HG03439 (cell line): ENCODE measurements around the gene KLF11.

Source experiments
- ATAC-seq: cut with Tn5 transposase; IDR thresholded peaks from one replicate; pipeline ENCODE4 v1.9.1; 2021; ENCODE audit warnings: mild to moderate bottlenecking, moderate library complexity; ENCODE audit not compliant: unreplicated experiment

KLF11 gene

DNA sequence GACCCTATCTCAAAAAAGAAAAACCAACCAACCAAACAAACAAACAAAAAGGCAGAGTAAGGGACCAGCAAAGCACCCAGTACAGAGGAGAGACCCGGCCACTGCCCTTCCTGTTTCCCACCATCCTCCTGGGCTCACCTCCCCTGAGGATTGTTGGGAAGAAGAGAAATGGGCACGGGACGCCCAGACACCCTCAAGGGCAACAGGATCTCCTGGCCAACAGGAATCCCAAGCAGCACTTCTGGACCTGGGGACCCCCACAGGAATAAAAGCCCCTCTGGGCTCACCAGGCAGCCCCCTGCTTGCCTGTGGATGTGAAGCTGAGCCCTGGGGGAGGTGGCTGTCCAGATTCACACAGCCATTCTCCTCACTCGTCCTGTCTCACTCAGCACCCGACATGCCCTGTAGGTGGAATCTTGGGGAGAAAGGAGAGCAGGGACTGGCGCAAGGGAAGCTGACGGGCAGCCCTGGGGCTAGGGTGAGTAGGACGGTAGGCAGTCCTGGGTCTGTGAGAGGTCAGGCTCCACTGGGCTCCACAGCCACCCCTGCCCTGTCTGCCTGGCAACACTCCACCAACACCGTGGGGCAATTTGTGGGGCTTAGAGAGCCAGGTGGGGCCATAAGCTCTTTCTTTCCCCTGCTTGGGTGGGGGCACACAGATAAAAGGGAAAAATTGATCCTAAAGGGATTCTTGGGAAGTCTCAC lies 18.0 kb downstream of the KLF11 start:
- ATAC-seq: no peak

DNA sequence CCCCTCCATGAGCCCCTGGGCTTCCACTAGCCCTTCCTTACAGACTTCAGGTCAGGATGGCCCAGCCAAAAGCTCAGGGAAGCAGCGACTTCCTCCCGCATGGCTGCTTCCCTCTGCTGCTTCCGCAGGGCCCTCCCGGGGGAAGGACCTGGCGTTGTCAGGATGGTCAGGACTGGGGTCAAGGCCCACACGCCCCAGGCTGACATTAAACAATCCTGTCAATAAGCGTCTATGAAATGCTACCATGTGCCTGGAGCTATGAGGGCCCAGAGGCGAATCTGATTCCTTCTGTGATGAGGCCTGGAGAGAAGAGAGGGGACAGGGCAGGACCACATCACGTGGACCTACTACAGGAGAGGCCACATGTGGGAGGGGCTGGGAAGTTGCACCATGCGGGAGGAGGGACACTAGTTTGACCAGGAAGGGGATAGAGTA lies 19.6 kb downstream of the KLF11 start:
- no peak for ATAC-seq

DNA sequence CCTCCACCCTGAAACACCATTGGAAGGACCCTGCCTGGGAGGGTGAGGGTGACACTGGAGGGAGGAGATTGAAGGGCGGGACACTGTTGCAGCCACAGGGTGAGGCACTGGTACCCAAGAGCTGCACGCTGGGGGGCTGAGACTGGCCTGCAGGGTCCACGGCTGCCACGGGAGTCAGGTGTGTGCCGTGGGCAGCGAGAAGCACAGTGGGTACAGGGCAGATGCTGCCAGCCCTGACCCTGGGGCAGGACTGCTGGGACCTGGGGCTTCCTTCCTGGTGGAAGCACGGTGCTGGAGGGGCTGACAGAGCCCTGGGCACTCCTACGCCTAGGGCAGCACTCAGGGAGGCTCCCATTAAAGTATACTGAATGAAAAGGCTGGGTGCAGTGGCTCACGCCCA lies 20.2 kb downstream of the KLF11 start:
- ATAC-seq: no peak

DNA sequence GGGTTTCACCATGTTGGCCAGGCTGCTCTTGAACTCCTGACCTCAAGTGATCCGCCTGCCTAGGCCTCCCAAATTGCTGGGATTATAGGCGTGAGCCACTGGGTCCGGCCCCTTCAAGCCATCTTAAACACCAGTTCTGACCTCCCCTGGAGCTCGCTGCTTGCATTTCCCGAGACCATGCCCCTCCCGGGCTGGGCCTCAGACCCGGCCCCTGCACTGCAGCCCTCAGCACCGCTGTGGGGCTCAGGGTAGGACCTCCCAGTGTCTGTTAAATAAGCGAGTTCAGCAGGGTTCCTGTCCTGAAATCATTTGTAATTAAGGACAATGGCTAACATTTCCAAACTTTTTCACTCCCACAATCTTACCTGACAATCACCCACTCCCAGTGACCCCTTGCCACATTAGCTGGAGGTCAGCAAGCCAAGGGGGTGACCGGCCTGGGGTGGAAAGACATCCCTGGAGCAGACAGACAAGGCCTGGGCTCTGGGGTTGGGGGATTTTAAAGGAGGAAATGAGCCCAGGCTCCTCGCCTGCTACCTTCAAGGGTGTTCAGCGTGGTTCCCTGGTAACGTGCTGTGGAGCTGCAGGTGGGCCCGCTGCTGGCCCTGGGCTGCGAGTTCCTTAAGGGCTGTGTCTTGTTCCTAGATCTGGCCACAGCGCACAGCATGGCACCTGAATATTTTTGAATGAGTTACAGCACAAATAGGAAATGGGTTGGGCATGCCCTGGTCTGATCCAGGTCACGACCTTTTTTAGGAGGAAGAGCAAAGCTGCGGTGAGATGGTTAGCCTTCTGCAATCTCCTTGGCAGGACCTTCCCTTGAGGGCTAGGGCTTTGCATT lies 21.8 kb downstream of the KLF11 start:
- ATAC-seq: no peak

DNA sequence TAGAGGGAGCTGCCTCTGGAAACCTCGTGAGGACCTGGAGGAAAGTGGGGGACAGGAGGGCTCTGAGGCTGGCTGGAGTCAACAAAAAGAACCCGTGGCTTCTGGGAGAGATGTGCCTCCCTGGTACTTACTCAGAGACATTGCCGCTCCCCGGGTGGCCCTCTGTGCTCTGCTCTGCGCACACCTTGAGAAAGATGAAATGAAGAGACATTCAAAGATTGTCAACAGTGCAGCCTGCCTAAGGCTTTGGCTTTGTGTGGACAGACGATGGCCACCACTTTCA lies 22.4 kb downstream of the KLF11 start:
- ATAC-seq: no peak

DNA sequence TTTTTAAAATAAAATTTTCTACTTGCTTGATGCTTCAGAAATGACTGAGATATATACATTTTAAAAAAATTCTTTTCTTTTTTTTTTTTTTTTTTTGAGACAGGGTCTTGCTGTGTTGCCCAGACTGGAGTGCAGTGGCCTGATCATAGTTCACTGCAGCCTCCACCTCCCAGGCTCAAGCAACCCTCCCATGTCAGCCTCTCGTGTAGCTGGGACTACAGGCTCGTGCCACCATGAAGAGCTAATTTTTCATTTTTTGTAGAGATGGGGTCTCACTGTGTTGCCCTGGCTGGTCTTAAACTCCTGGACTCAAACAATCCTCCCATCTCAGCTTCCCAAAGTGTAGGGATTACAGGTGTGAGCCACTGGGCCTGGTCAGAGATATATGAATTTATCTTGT lies 24.0 kb downstream of the KLF11 start:
- no peak for ATAC-seq

DNA sequence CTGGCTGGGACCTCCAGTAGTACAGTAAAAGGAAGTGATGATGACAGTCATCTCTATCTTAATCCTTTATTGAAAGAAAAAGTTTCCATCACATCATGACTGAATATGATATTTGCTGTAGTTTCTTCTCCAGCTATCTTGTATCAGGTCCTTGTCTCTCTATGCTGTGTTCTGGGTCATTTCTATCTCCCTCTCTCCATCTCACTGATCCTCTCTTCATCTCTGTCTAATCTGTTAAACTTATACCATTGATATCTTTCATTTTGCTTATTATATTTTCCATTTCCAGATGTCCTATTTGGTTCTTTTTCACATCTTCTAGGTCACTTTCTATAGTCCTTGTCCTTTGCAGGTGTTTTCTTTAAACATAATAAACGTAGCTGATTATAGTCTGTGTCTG lies 24.5 kb downstream of the KLF11 start:
- ATAC-seq: no peak

DNA sequence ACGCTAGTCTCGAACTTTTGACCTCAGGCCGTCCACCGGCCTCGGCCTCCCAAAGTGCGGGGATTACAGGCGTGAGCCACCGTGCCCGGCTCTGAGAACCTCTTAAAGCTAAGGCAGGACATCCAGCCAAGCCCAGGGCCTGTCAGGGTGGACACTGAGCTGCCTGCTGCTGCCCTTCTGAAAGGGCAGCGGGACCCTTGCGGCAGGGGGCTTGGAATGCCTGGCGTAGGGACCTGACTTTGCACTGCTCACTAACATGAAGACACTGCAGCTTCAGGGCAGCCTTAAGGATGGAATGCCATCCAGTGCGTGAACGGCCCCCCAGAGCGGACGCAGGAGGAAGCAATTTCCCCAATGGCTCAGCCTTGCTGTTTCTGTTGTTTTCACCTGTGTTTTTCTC lies 27.8 kb downstream of the KLF11 start:
- no peak for ATAC-seq

DNA sequence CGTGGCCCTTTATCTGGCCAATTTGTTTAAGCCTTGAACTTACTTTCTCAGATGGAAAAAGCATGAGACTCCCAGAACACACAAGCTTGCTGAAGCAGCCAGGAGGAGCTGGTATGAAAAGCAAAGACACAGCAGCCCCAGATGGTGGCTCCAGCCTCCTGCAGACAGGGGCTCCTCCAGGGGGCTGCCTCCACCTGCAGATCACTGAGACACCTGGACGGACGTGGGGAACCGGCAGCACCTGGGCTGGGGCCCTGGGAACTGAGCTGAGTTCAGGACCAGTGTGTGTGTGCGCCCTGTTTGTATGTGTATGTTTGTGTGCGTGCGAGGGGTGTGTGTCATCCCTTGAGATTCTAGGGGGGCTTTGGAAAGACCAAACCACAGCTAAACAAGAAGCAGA lies 28.2 kb downstream of the KLF11 start:
- ATAC-seq: no peak

DNA sequence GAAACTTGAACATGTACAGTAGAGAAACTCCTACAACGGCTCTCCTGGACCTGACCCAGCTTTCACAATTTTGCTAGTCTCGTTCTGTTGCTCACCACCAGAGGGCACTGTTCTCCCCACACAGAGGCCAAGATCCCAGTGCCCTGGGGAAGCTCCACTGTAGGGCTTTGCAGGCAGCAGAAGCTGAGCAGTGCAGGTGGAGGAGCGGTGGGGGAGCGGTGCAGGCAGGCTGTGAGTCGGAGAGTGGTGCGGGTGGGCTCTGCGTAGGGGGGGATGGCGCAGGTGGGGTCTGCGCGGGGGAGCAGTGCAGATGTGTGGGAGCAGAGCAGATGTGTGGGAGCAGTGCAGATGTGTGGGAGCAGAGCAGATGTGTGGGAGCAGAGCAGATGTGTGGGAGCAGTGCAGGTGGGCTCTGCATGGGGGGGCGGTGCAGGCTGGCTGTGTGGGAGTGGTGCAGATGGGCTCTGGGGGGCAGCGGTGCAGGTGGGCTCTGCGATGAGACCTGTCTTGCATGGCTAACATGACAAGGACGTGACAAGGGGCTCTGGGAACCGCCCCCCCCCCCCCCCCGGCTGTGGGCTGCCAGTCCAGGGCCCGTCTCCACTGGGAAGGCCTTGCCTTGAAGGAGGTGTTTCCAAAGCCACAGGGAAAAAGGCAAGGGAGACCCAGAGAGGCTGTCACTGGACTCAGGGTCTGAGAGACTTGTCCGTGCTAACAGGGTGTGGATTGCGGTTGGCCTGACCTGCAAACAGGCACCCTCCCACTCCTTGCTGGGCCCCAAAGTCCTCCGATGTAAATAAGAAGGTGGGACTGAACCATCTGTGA lies 29.5 kb downstream of the KLF11 start:
- peak; percentile 80 for ATAC-seq

DNA sequence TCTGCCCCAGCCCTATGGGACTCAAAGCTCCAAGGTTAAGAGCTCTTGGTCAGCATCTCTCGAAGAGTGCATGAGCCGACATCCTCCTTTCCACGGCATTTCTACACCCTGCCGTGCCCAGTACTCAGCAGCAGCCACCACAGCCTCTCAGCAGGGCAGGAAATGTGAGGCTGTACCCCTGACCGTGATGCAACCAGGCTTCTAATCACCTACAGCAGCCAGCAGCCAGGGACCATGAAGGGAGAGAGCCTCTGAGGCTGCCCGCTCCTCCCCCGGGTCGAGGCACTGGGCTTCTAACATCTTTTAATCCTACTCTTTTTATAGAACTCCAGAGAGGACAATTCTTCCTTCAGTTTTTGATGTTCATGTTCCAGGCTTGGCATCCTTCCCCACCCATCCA lies 30.4 kb downstream of the KLF11 start:
- no peak for ATAC-seq

DNA sequence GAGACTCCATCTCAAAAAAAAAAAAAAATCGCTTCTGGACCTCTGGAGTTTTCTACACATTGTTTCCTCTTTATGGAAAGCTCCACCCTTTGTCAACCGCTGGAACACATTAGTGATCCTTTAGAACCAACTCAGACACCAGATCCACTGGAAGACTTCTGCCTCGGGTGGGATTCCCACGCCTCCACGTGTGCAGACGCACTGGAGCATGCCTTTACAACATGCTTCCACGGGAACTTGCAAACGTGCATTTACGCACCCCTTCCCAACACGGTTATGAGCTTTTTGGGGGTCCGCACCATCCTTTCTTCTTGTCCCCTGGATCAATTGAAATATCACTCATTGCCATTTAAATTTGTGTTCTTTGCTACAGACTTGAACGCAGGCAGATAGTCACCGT lies 31.8 kb downstream of the KLF11 start:
- ATAC-seq: no peak

DNA sequence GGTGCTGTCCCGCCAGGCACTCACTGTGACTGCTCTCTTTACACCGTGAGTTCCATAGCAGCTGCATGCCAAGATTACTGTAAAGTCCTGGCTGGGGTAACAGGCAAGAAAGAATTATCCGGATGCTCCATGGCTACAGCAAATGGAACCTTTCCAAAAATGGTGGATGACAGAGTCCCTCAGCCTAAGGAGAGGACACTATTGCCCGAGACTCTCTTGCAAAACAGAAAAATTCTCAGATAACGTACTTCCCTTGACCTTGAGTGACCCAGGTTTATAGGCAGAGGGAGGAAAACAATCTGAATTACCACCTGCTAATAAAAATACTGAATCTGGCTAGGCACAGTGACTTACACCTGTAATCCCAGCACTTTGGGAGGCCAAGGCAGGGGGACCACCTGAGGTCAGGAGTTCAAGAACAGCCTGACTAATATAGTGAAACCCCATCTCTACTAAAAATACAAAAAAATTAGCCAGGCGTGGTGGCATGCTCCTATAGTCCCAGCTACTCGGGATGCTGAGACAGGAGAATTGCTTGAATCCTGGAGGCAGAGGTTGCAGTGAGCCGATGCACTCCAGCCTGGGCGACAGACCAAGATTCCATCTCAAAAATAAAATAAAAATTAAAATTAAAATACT lies 32.3 kb downstream of the KLF11 start:
- ATAC-seq: no peak

DNA sequence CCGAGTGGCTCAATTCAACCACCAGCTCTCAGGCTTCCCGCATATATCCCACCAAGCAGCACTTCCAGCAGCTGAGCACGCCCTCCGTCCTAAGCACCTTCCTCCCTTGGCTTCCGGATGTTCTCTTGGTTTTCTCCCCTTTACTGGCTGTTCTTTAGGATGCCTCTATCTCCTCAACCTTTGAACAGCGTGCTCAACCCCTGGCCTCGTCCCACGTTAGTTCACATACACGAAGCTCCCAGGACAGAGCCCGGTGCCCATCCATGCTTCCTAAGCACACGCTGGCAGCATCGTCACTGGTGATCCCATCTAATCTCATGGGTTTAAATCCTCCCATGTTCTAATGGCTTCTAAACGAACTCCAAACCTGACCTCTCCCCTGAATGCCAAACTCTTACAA lies 33.2 kb downstream of the KLF11 start:
- no peak for ATAC-seq

DNA sequence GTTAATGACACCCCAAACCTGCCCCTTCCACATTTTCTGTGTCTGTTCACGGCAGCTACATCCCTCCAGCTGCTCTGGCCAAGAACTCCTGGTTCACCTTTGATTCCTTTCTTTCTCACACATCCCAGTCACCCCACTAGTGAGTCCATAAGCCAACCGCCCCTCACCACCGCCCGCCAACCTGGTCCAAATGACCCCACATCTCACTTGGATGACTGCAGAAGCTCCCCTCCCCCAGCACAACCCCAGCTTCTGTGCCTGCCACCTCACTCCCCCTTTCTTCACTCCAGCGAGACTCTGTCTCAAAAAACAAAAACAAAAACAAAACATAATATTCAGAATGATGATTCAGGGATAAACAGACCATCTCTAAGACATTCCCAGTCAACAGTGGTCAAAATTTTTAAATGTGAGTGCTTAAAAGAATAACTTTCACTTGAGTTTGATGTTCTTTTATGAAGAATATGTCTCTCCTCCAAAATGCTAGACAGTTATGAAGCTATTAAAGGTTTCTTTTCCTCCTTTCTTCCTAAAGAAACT lies 33.7 kb downstream of the KLF11 start:
- no peak for ATAC-seq

DNA sequence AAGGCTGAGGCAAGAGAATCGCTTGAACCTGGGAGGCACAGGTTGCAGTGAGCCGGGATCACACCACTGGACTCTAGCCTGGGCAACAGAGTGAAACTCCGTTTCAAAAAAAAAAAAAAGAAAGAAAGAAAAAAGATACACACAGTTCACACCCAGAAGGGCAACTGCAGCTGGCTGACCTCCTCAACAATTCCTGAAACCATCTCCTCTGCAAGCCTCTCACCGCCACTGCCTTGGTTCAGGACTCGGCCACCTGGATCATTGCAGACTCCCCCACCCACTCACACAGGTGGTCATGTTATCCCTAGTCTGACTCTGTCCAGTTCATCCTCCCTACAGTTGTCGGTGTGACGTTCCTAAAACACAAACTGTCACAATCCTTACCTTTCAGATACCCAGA lies 34.7 kb downstream of the KLF11 start:
- no peak for ATAC-seq

DNA sequence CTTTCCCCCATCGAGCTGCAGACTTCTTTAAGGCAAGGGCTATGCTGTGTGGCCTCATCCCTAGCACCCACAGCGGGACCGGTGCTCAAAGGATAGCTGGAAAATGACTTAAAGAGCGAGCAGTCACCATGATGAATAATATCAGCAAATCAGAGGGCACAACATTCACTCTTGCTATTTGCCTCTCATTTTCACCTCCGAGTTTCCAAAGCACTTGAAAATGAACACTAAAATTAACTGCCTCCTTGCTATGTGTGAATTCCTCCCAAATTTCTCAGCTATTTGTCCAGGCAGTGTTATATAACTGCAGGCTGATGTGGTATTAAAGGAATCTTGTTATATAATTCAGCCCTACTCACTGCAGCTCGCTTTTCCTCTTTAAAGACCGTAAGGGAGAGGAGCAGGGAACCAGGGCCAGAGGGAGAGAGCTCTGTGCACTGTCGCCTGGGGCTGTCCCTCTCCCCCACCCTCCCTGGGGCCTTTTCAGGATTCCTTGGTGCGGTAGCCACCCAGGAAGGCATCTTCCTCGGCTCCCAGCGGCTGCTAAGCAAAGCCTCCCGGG lies 35.4 kb downstream of the KLF11 start:
- no peak for ATAC-seq

DNA sequence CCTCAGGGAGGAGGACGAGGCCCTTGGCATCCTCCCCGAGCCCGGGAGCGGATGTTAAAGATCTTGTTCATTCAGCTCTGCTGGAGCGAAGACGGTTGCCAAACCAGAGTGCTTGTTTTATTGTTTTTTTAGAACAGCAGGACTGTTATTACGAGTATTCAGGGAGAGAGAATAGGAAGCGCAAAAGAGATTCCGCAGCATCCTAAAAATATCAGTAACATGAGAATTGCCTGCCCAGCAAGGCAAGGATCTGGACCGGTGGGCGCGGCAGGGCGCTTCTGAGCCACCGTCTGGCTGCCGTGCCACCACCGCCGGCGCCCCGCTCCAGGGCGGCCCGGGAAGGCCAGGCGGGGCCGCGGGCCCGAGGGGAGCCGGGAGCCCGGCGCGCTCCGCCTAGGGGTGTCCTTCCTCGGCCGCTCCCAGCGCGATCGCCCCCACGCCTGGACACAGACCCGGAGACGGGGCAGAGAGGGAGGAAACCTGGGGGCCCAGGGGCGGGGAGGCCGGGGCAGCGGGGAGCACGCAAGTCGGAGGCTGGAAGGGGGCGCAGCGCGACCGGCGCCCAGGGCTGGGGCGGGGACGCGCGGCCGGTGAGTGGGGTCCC lies 36.0 kb downstream of the KLF11 start:
- no peak for ATAC-seq

DNA sequence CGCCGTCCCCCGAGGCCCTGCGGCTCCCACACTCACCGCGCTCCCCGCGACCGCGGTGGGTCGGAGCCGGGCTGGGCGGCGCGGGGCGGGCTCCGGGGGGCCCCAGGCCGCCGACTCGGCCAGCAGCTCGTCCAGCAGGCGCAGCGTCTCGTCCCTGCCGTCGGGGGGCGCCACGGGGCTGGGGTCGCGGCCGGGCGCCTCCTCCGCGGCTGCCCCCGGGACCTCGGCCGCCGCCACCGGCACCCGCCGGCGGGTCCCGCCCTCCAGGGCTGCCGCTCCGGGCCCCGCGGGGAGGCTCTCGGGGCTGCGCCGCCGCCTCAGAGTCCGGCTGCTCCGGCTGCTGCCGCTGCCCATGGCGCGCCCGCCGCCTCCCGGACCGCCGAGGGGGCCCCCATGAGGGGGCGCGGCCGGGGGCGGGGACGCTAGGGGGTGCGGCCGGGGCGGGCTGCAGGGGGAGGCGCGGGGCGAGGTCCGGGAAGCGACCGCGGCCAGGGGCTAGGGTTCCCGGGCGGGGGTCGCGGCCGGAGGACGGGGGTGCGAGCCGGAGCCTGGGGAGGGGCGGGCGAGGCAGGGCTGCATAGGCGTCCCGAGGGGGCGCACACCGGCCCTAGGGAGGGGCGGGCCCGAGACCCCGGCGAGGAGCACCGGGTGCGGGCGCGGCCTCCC lies 36.7 kb downstream of the KLF11 start, which contains the start of gene CYS1:
Gene CYS1 (minus strand): TSS at position 542 of the 666 bp plus-strand sequence. CDS start 188 bp downstream, at position 354.
- no peak for ATAC-seq
